OCI-LY7 (cell line): Measurements from ENCODE around the gene GET3. TPM values are rescaled to one million over a fixed set of nuclear protein-coding genes. Genes with fewer than 3 reads are reported as not detected.

Experiments used
- BruUV-seq: library from RNA; stranded (reverse); fragments of 400-500 nt; replicated peaks from 2 replicates; lab custom pipeline; 2021; lab: Mats Ljungman, UMichigan
- CTCF ChIA-PET: fragments of 300-600 bp; sonication (Branson Sonifier 250); formaldehyde crosslinking; loops from one replicate; lab custom pipeline; 2022; ENCODE audit warnings: antibody characterized with exemption; ENCODE audit not compliant: unreplicated experiment; lab: Charles Lee
- POLR2A ChIA-PET: fragments of 300-600 bp; sonication (Branson Sonifier 250); formaldehyde crosslinking; loops from one replicate; lab custom pipeline; 2022; ENCODE audit warnings: antibody characterized with exemption; lab: Charles Lee
- DNase-seq: peaks from one replicate; pipeline ENCODE4 v3.0.0-alpha.2; 2015; ENCODE audit warnings: low spot score
- H2AFZ ChIP-seq: fragments of 200-600 bp; sonication (generic), shearing (Covaris generic); 2 replicates; pipeline ENCODE4 v1.6.1; 2014; ENCODE audit warnings: mild to moderate bottlenecking, antibody characterized with exemption, low read length, moderate library complexity
- H3K27ac ChIP-seq: fragments of 200-600 bp; sonication (generic); 2 replicates; pipeline ENCODE4 v1.5.1; 2014; ENCODE audit warnings: mixed run types, low read depth, mild to moderate bottlenecking, moderate library complexity, low read length, inconsistent platforms; ENCODE audit not compliant: poor library complexity, severe bottlenecking
- H3K36me3 ChIP-seq: fragments of 200-600 bp; sonication (generic); 2 replicates; pipeline ENCODE4 v1.6.1; 2014; ENCODE audit warnings: mild to moderate bottlenecking, antibody characterized with exemption, low read length, moderate library complexity, mixed read lengths; ENCODE audit not compliant: insufficient read depth
- H3K4me1 ChIP-seq: fragments of 200-600 bp; sonication (generic); 2 replicates; pipeline ENCODE4 v1.5.1; 2014; ENCODE audit warnings: mild to moderate bottlenecking, low read length; ENCODE audit not compliant: insufficient read depth, poor library complexity, severe bottlenecking
- H3K4me2 ChIP-seq: fragments of 200-600 bp; sonication (generic); 2 replicates; pipeline ENCODE4 v1.6.1; 2014; ENCODE audit warnings: mild to moderate bottlenecking, low read length
- H3K4me3 ChIP-seq: fragments of 200-600 bp; sonication (generic); 2 replicates; pipeline ENCODE4 v1.5.1; 2014; ENCODE audit warnings: mild to moderate bottlenecking, low read depth, low read length; ENCODE audit not compliant: poor library complexity, severe bottlenecking
- H3K79me2 ChIP-seq: fragments of 200-600 bp; sonication (generic); 2 replicates; pipeline ENCODE4 v1.6.1; 2016; ENCODE audit warnings: low read depth, mild to moderate bottlenecking, low read length, moderate library complexity, mixed read lengths; ENCODE audit not compliant: insufficient read depth
- H3K9me2 ChIP-seq: fragments of 200-600 bp; sonication (generic); 2 replicates; pipeline ENCODE4 v1.6.1; 2016; ENCODE audit warnings: mild to moderate bottlenecking, low read length, mixed read lengths; ENCODE audit not compliant: insufficient read depth
- H3K9me3 ChIP-seq: fragments of 200-600 bp; sonication (generic); 2 replicates; pipeline ENCODE4 v1.6.1; 2014; ENCODE audit warnings: mild to moderate bottlenecking, mixed run types, low read length, mixed read lengths
- H4K20me1 ChIP-seq: fragments of 200-600 bp; sonication (generic); 2 replicates; pipeline ENCODE4 v1.6.1; 2014; ENCODE audit warnings: mild to moderate bottlenecking, antibody characterized with exemption, low read length, moderate library complexity, mixed read lengths; ENCODE audit not compliant: insufficient read depth
- EZH2phosphoT487 ChIP-seq: fragments of 200-600 bp; sonication (generic); IDR thresholded peaks from 2 replicates; pipeline ENCODE4 v1.6.1; 2018; ENCODE audit warnings: low read depth, borderline replicate concordance, mild to moderate bottlenecking, mixed run types, antibody characterized with exemption, low read length, moderate library complexity, mixed read lengths
- intact Hi-C: fragments of 100-400 bp; cut with micrococcal nuclease; formaldehyde crosslinking; loops from one replicate; pipeline ENCODE4 v1.10.0; 2022; ENCODE audit not compliant: unreplicated experiment
- total RNA-seq, 2 experiments: library from RNA; depleted of rRNA in 1 of 2; stranded (reverse); fragments of >200 nt in 1 of 2; shearing (Covaris generic) in 1 of 2; gene quantifications; 2 replicates each; pipeline ENCODE4 v1.2.3, GENCODE V29; 2014 to 2022
- TF ChIP-seq, protein P1 (sequence below): fragments of 200-600 bp; sonication (generic); conservative IDR thresholded peaks from 2 replicates; pipeline ENCODE4 v1.5.1; 2014; ENCODE audit warnings: mild to moderate bottlenecking, antibody characterized with exemption, low read length, moderate library complexity, mixed read lengths

GET3 gene
- total RNA-seq, 2 experiments from 2014 or later, result 34.3 to 40.5 TPM

DNA sequence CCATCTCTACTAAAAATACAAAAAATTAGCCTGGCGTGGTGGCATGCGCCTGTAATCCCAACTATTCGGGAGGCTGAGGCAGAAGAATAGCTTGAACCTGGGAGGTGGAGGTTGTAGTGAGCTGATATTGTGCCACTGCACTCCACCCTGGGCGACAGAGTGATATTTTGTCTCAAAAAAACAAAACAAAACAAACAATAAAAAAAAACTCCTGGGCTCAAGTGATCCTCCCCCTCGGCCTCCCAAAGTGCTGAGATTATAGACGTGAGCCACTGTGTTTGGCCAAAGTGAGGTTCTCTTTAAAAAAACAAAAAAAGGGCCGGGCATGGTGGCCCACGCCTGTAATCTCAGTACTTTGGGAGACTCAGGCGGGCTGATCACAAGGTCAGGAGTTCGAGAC lies 50.2 kb downstream of the GET3 start:
- no peak for DNase-seq
- no peak overlapping the region for H3K27ac ChIP-seq
- H3K79me2 ChIP-seq, result no peaks in the 10 kb centered on the region; the same call in 1 of the 2 replicates
- no peaks in the 10 kb centered on the region for H4K20me1 ChIP-seq
- no peaks in the 10 kb centered on the region for H3K36me3 ChIP-seq
- no peak overlapping the region for H3K4me2 ChIP-seq
- intact Hi-C loops, result no loop called here
- TF ChIP-seq, protein P1, sequence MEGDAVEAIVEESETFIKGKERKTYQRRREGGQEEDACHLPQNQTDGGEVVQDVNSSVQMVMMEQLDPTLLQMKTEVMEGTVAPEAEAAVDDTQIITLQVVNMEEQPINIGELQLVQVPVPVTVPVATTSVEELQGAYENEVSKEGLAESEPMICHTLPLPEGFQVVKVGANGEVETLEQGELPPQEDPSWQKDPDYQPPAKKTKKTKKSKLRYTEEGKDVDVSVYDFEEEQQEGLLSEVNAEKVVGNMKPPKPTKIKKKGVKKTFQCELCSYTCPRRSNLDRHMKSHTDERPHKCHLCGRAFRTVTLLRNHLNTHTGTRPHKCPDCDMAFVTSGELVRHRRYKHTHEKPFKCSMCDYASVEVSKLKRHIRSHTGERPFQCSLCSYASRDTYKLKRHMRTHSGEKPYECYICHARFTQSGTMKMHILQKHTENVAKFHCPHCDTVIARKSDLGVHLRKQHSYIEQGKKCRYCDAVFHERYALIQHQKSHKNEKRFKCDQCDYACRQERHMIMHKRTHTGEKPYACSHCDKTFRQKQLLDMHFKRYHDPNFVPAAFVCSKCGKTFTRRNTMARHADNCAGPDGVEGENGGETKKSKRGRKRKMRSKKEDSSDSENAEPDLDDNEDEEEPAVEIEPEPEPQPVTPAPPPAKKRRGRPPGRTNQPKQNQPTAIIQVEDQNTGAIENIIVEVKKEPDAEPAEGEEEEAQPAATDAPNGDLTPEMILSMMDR, result no peak
- TF ChIP-seq EZH2phosphoT487, result no peak
- no TSS peak for BruUV-seq
- peaks cover 72% of the 10 kb centered on the region for H3K4me1 ChIP-seq
- H3K4me3 ChIP-seq, result no peak overlapping the region
- H3K9me2 ChIP-seq, result no peaks in the 10 kb centered on the region
- ChIA-PET POLR2A (interaction anchor here (0.5 kb wide), 1 partner anchor 8 kb away, joined by 3 read pairs; no protein-coding TSS in a partner anchor), CTCF (no interaction called here)
- no peak overlapping the region for H2AFZ ChIP-seq
- no peaks in the 10 kb centered on the region for H3K9me3 ChIP-seq

DNA sequence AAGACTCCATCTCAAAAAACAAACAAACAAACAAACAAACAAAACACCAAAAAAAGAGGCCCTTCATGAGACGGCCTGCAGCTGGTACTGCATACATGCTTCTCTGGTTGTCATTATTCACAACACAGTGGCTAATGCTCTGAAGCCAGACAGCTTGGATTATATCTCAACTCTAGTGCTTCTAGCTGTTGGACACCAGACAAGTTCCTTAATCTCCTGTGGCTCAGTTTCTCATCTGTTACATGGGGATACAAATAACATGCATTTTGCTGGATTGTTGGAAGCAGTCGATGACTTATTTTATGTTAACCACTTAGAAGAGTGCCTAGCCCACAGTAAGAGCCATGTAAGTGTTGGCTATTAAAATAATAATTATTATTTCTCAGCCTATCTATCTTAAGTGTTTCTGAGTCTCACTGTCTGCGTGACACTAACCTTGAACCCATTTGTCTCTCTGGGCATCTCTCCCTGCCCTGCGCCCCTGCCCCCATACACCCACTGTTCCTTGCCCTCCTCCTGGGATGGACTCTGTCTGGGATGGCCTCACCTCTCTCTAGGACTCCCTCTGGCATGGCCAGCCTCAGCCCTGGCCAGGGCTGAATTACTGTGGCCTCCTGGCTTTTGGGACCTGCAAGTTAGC lies 50.9 kb downstream of the GET3 start:
- Histone ChIP-seq H3K27ac (no peak overlapping the region), H2AFZ (no peak overlapping the region), H4K20me1 (no peaks in the 10 kb centered on the region), H3K9me2 (no peaks in the 10 kb centered on the region), H3K9me3 (no peaks in the 10 kb centered on the region), H3K4me1 (peaks cover 65% of the 10 kb centered on the region), H3K4me3 (no peak overlapping the region), H3K4me2 (peak overlapping the region; percentile 95; the same call in 1 of the 2 replicates), H3K79me2 (peaks cover 7% of the 10 kb centered on the region), H3K36me3 (no peaks in the 10 kb centered on the region)
- no TSS peak for BruUV-seq
- intact Hi-C loops, result no loop called here
- POLR2A ChIA-PET, result interaction anchor here (0.6 kb wide), 1 partner anchor 48 kb away, joined by 3 read pairs; no protein-coding TSS in a partner anchor
- TF ChIP-seq, protein P1, result no peak
- TF ChIP-seq EZH2phosphoT487, result no peak
- CTCF ChIA-PET, result no interaction called here
- DNase-seq, result no peak

DNA sequence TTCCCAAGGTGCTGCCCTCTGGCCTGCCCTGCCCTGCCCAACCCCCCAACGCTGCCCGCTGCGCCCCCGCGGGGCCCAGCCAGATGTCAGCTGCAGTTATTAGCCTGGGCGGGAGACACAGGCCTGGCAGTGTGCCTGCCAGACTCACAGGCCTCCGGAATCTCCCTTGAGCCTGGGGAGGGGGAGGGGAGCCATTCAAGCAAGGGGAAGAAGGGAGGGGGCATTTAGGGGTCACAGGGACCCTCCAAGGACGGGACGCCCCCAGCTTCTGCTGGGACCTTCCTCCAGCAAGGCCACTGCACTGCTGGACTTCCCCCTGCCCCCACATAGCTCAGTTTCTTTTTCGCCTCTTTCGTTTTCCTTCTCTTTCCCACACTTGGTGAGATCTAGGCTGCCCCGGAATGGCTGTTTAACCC lies 51.4 kb downstream of the GET3 start:
- BruUV-seq, result no TSS peak
- Histone ChIP-seq H2AFZ (no peak overlapping the region), H3K9me3 (no peaks in the 10 kb centered on the region), H3K9me2 (no peaks in the 10 kb centered on the region), H3K4me2 (peak overlapping the region; percentile 95), H3K36me3 (no peaks in the 10 kb centered on the region), H3K4me1 (peaks cover 60% of the 10 kb centered on the region), H3K79me2 (peaks cover 8% of the 10 kb centered on the region), H3K4me3 (peak overlapping the region; percentile 84), H4K20me1 (no peaks in the 10 kb centered on the region), H3K27ac (no peak overlapping the region)
- no peak for TF ChIP-seq EZH2phosphoT487
- TF ChIP-seq, protein P1, result no peak
- no peak for DNase-seq
- ChIA-PET POLR2A (interaction anchor here (0.6 kb wide), 2 partner anchors 47 to 54 kb away, joined by 3 read pairs; no protein-coding TSS in a partner anchor), CTCF (no interaction called here)
- intact Hi-C loops, result no loop called here
